MM.1S (cell line): ENCODE data around the gene CYB561A3.

Experiments used
- CTCF ChIP-seq: fragments of 300-600 bp; sonication (generic); IDR thresholded peaks from 2 replicates; pipeline ENCODE4 v1.5.1; 2016; ENCODE audit warnings: antibody characterized with exemption, low read length, mixed read lengths
- EZH2 ChIP-seq: fragments of 300-600 bp; sonication (generic); optimal IDR thresholded peaks from 2 replicates; pipeline ENCODE3; 2017; ENCODE audit warnings: low read depth, mild to moderate bottlenecking, antibody characterized with exemption, low read length, mixed read lengths
- EZH2phosphoT487 ChIP-seq: fragments of 300-600 bp; sonication (generic); IDR thresholded peaks from 2 replicates; pipeline ENCODE4 v1.6.1; 2018; ENCODE audit warnings: antibody characterized with exemption, low read length

GRCh38 chr11:61361741-61362541 lies at the start of gene CYB561A3, which contains the start of gene TMEM138:
- TF ChIP-seq CTCF (no peak), EZH2 (no peak), EZH2phosphoT487 (no peak)
